Psoas muscle (tissue), 8 donors: Measurements from ENCODE around the gene ASPN. TPM values are rescaled to one million over a fixed set of nuclear protein-coding genes. Genes with fewer than 3 reads are reported as not detected.
A peak's percentile ranks its signal among the peaks of the same experiment; 100 is the strongest.

Experiments
- ATAC-seq, 4 donors: fragments of 200-7000 bp; cut with Tn5 transposase; one replicate each; pipeline ENCODE4 v1.9.1; 2020; ENCODE audit warnings: moderate library complexity in 3 of 4, mild to moderate bottlenecking in 2 of 4
- DNase-seq, 2 donors: peaks; one replicate each; pipeline ENCODE4 v3.0.0-alpha.2; 2020
- H3K27ac ChIP-seq: fragments of 200-600 bp; one replicate; pipeline ENCODE4 v1.8.0; 2022
- H3K27me3 ChIP-seq, 3 donors: fragments of 200-600 bp in 1 of 3; one replicate each; pipeline versions ENCODE4 v1.6.1 to v1.8.0; 2013 to 2022; ENCODE audit warnings: low read length in 2 of 3, mild to moderate bottlenecking in 2 of 3, moderate library complexity in 1 of 3; ENCODE audit not compliant: insufficient read depth in 3 of 3
- H3K36me3 ChIP-seq, 2 donors: fragments of 200-600 bp in 1 of 2; one replicate each; pipeline versions ENCODE4 v1.6.1 to v1.8.0; 2013 to 2022; ENCODE audit warnings: low read depth in 1 of 2, mild to moderate bottlenecking in 1 of 2, moderate library complexity in 1 of 2; ENCODE audit not compliant: insufficient read depth in 1 of 2
- H3K4me1 ChIP-seq: fragments of 200-600 bp; one replicate; pipeline ENCODE4 v1.8.0; 2022
- H3K4me3 ChIP-seq: fragments of 200-600 bp; one replicate; pipeline ENCODE4 v1.8.0; 2022; ENCODE audit warnings: mild to moderate bottlenecking
- H3K9me3 ChIP-seq: fragments of 200-600 bp; one replicate; pipeline ENCODE4 v1.8.0; 2022
- CTCF ChIP-seq: fragments of 200-600 bp; IDR thresholded peaks from one replicate; pipeline ENCODE4 v1.8.0; 2022; ENCODE audit warnings: antibody characterized with exemption
- WGBS, 3 donors: extraction: QIAGEN DNeasy Blood & Tissue Kit; methylation state at CpG; one replicate each; pipeline versions ENCODE4 v1.1.6 to v1.1.7; 2013; 5-methylcytosine and 5-hydroxymethylcytosine counted together
- intact Hi-C, 2 donors: fragments of 100-400 bp; cut with DNase I; formaldehyde crosslinking; loops; one replicate each; pipeline versions ENCODE4 v1.11.0 to v1.14.2; 2022
- polyA plus RNA-seq, 3 donors: library from polyadenylated mRNA; stranded (reverse); fragments of 200-250 nt; gene quantifications; one replicate each; pipeline ENCODE4 v1.2.3, GENCODE V29; 2013
- total RNA-seq, 4 donors: library from RNA; stranded (reverse); fragmentation: NEBNext Ultra II Directional in 2 of 4; extraction: Animal tissue kit (Norgen Biotek cat#: 25700) in 2 of 4; gene quantifications; one replicate each; pipeline versions ENCODE4 v1.2.1 to v1.2.4, GENCODE V29; 2021 to 2023
- donor health status: healthy with polysubstance abuse.
- donor health status: DM: no; HTN: no; CAD: no; lungs with moderate emphysema.
- donor health status: Bipolar disorder and iron deficiency.
- donor health status: healthy.
- donor health status: DM: yes; HTN: yes; CAD: no.
- donor health status: DM: no; HTN: no; CAD: no.
- donor health status: DM: no; HTN: no; CAD: no.
- donor health status: DM: yes; HTN: yes; CAD: no.

ASPN gene
- total and polyA plus RNA-seq, 7 donors: 0.52 to 5.7 (median 1.2) TPM

GRCh38 chr9:92480986-92481633 lies 1.2 kb downstream of the ASPN start:
- whole genome bisulfite sequencing, 3 donors: 59 to 67% (median 66%) methylated on average over 2 of the region's 2 CpGs
- no peak for TF ChIP-seq CTCF
- no peak for ATAC-seq

GRCh38 chr9:92480291-92480771 lies 2.0 kb downstream of the ASPN start:
- TF ChIP-seq CTCF: no peak
- H3K27ac ChIP-seq: peak overlapping the region; percentile 75
- peaks cover 20% of the 10 kb centered on the region for H3K4me1 ChIP-seq
- no peaks in the 10 kb centered on the region for H3K9me3 ChIP-seq
- 37 to 56% (median 43%) methylated on average over 2 of the region's 2 CpGs for whole genome bisulfite sequencing, 3 donors
- intact Hi-C loops: no loop called here
- ATAC-seq (peak in 3 of 4 donors; percentile 41 to 67 (median 65)), DNase-seq (no peak)
- H3K36me3 ChIP-seq: no peaks in the 10 kb centered on the region
- H3K27me3 ChIP-seq: no peaks in the 10 kb centered on the region
- H3K4me3 ChIP-seq: peak overlapping the region; percentile 39

More at GRCh38 chr9:92480986-92481633, 1.2 kb downstream of the ASPN start:
- peaks cover 20% of the 10 kb centered on the region for H3K4me1 ChIP-seq
- peak overlapping the region; percentile 39 for H3K4me3 ChIP-seq
- H3K36me3 ChIP-seq: no peaks in the 10 kb centered on the region
- H3K27me3 ChIP-seq: no peaks in the 10 kb centered on the region
- H3K9me3 ChIP-seq: no peaks in the 10 kb centered on the region
- no peak for DNase-seq
- H3K27ac ChIP-seq: peak overlapping the region; percentile 75
- intact Hi-C loops: no loop called here

- TF ChIP-seq CTCF: no peak
- DNase-seq: no peak
- no peaks in the 10 kb centered on the region for H3K9me3 ChIP-seq
- no peak overlapping the region for H3K27ac ChIP-seq
- H3K27me3 ChIP-seq: no peaks in the 10 kb centered on the region
- H3K4me1 ChIP-seq: peaks cover 20% of the 10 kb centered on the region
- H3K4me3 ChIP-seq: no peak overlapping the region
- intact Hi-C loops: no loop called here
- no peak for ATAC-seq
- H3K36me3 ChIP-seq: no peaks in the 10 kb centered on the region
Observed at GRCh38 chr9:92479346-92479745, 3.0 kb downstream of the ASPN start.

GRCh38 chr9:92478783-92479182 lies 3.5 kb downstream of the ASPN start:
- WGBS, 3 donors: 77 to 83% (median 81%) methylated on average over 7 of the region's 7 CpGs
- H3K4me3 ChIP-seq: no peak overlapping the region
- DNase-seq (no peak), ATAC-seq (no peak)
- peaks cover 20% of the 10 kb centered on the region for H3K4me1 ChIP-seq
- TF ChIP-seq CTCF: no peak
- H3K27me3 ChIP-seq: no peaks in the 10 kb centered on the region
- no peak overlapping the region for H3K27ac ChIP-seq
- H3K9me3 ChIP-seq: no peaks in the 10 kb centered on the region
- intact Hi-C loops: no loop called here
- no peaks in the 10 kb centered on the region for H3K36me3 ChIP-seq

GRCh38 chr9:92476962-92477361 lies 5.3 kb downstream of the ASPN start:
- intact Hi-C loops: no loop called here
- DNase-seq (no peak), ATAC-seq (no peak)
- 100% methylated on average over 1 of the region's 1 CpG for WGBS, 3 donors
- Histone ChIP-seq H3K36me3 (no peaks in the 10 kb centered on the region), H3K9me3 (no peaks in the 10 kb centered on the region), H3K4me1 (peaks cover 20% of the 10 kb centered on the region), H3K27ac (no peak overlapping the region), H3K27me3 (no peaks in the 10 kb centered on the region), H3K4me3 (no peak overlapping the region)
- TF ChIP-seq CTCF: no peak
